ENCODE data around the gene ZNF326. TPM values are rescaled to one million over a fixed set of nuclear protein-coding genes. Genes with fewer than 3 reads are reported as not detected.

The ZNF326 gene
- total and polyA plus RNA-seq, 2 of the 8 experiments (the other 6 are each of a cell fraction or from before 2014, with no cell fraction given) = 12.2 to 30.6 TPM

- Histone ChIP-seq H2BK120ac (replicated peaks; ENCODE audit: low read depth, low read length) (no peak overlapping the region), H4K8ac (ENCODE audit: extremely low read depth, insufficient read depth, low read length) (no peak overlapping the region), H3K14ac (ENCODE audit: insufficient read length) (no peak overlapping the region), H4K91ac (replicated peaks; ENCODE audit: insufficient read length, low read length) (no peak overlapping the region), H2AFZ (ENCODE audit: low read length) (no peak overlapping the region), H3K18ac (ENCODE audit: extremely low read depth, low read length) (no peak overlapping the region), H3K9me3 (ENCODE audit: insufficient read depth in 2 of 2, low read depth in 1 of 2, low read length in 1 of 2) (no peaks in the 10 kb centered on the region), H4K20me1 (replicated peaks in 1 of 2; ENCODE audit: control insufficient read depth in 1 of 2, insufficient read depth in 2 of 2, low read length in 2 of 2) (no peaks in the 10 kb centered on the region), H3K79me2 (ENCODE audit: control insufficient read depth in 1 of 2, insufficient read depth in 2 of 2, low read length in 2 of 2) (no peaks in the 10 kb centered on the region), H3K4ac (replicated peaks; ENCODE audit: insufficient read length, low read depth, low read length) (no peak overlapping the region), H2AK5ac (ENCODE audit: low read depth, low read length) (no peak overlapping the region), H2BK20ac (ENCODE audit: low read length) (no peak overlapping the region), H2BK12ac (ENCODE audit: low read depth, low read length) (no peak overlapping the region; the same call in 1 of the 2 replicates), H3K23ac (ENCODE audit: insufficient read length) (no peak overlapping the region), H3K56ac (replicated peaks; ENCODE audit: insufficient read length, low read depth, low read length) (no peak overlapping the region), H3K23me2 (ENCODE audit: low read depth, low read length) (no peaks in the 10 kb centered on the region), H3K4me1 (replicated peaks in 1 of 4; ENCODE audit: control insufficient read depth in 3 of 4, insufficient read depth in 4 of 4, low read length in 3 of 4) (peaks cover 0 to 13% (median 3%) of the 10 kb centered on the region in 4 experiments; a peak in 5 of 7 replicates), H2BK15ac (ENCODE audit: low read length) (no peak overlapping the region), H3K9ac (replicated peaks in 1 of 4; ENCODE audit: extremely low read depth in 1 of 4, low read depth in 3 of 4, low read length in 3 of 4) (no peak overlapping the region), H3K79me1 (ENCODE audit: low read depth, low read length) (no peaks in the 10 kb centered on the region), H2BK5ac (ENCODE audit: low read depth, low read length) (no peak overlapping the region), H3K36me3 (ENCODE audit: control insufficient read depth in 2 of 4, insufficient read depth in 4 of 4, low read length in 3 of 4) (no peaks in the 10 kb centered on the region), H4K5ac (ENCODE audit: insufficient read length, low read depth, low read length) (no peak overlapping the region), H3K4me3 (ENCODE audit: extremely low read depth in 1 of 4, insufficient read depth in 2 of 4, low read depth in 3 of 4, low read length in 4 of 4) (no peak overlapping the region), H3K27ac (ENCODE audit: low read depth, low read length) (no peak overlapping the region), H3K27me3 (replicated peaks in 1 of 4; ENCODE audit: control insufficient read depth in 3 of 4, extremely low read depth in 1 of 4, insufficient read depth in 3 of 4, low read length in 3 of 4) (no peaks in the 10 kb centered on the region), H3K4me2 (ENCODE audit: insufficient read depth in 1 of 2, low read depth in 2 of 2, low read length in 2 of 2) (no peak overlapping the region)
- no peak for FAIRE-seq
- CTCF ChIA-PET (ENCODE audit: partially characterized antibody) = interaction anchor here (0.6 to 1.2 kb wide), 11 partner anchors 13 to 611 kb away, joined by 3 to 4 read pairs (median 3); no protein-coding TSS in a partner anchor
- WGBS, 2 experiments (ENCODE audit: extremely low coverage in 1 of 2, insufficient coverage in 1 of 2, insufficient read length in 1 of 2, insufficient replicate concordance in 2 of 2, low coverage in 1 of 2, low lambda C conversion rate in 2 of 2, missing lambda C conversion rate in 1 of 2) = 93% methylated on average over 2 of the region's 2 CpGs; no CpG with 5 or more reads in 1 of the 2 experiments
- DNase-seq (ENCODE audit: low read depth in 1 of 2, low spot score in 2 of 2) = no peak
- POLR2A ChIA-PET (ENCODE audit: partially characterized antibody) = interaction anchor here (1.4 to 1.7 kb wide), 2 partner anchors 13 to 131 kb away, joined by 4 read pairs; partner anchors contain the start of gene LRRC8D
- TF ChIP-seq RAD21 (IDR thresholded peaks at IDR 0.05 in 1 of 2, conservative IDR thresholded peaks at IDR 0.05 in 1 of 2; ENCODE audit: low read depth in 2 of 2, low read length in 2 of 2) (no peak), SP1 (IDR thresholded peaks at IDR 0.05; ENCODE audit: low read depth, low read length) (no peak), USF2 (IDR thresholded peaks at IDR 0.05; ENCODE audit: low read length) (no peak), SIRT6 (IDR thresholded peaks at IDR 0.05; ENCODE audit: low read length) (no peak), ZNF274 (IDR thresholded peaks at IDR 0.05; ENCODE audit: borderline replicate concordance, extremely low read depth, low read length) (no peak), TBP (IDR thresholded peaks at IDR 0.05; ENCODE audit: low read depth, low read length) (no peak), KDM1A (IDR thresholded peaks at IDR 0.05; ENCODE audit: borderline replicate concordance, low read length) (no peak), CTBP2 (IDR thresholded peaks at IDR 0.05; ENCODE audit: borderline replicate concordance, insufficient read depth, insufficient read length, low read length) (no peak), SP4 (IDR thresholded peaks at IDR 0.05; ENCODE audit: low read length) (no peak), CHD1 (IDR thresholded peaks at IDR 0.05; ENCODE audit: low read depth, low read length) (no peak), ATF3 (IDR thresholded peaks at IDR 0.05; ENCODE audit: insufficient read depth, low read depth, low read length) (no peak), RFX5 (IDR thresholded peaks at IDR 0.05; ENCODE audit: borderline replicate concordance, low read depth, low read length) (no peak)
Observed at GRCh38 chr1:89952605-89953130, 42.2 kb upstream of the ZNF326 start.

All from H1 (cell line).